GM08714 (cell line): ENCODE data around the gene MAPK7.

ENCODE experiments used
- H3K4me3 ChIP-seq: fragments of 200-500 bp; sonication (Bioruptor generic); 2 replicates; pipeline ENCODE4 v1.5.1; 2014; ENCODE audit warnings: mild to moderate bottlenecking, low read length, inconsistent platforms
- ZNF274 ChIP-seq: IDR thresholded peaks from 2 replicates; pipeline ENCODE4 v1.6.1; 2012; ENCODE audit warnings: mild to moderate bottlenecking, low read depth, low read length

The MAPK7 gene

DNA sequence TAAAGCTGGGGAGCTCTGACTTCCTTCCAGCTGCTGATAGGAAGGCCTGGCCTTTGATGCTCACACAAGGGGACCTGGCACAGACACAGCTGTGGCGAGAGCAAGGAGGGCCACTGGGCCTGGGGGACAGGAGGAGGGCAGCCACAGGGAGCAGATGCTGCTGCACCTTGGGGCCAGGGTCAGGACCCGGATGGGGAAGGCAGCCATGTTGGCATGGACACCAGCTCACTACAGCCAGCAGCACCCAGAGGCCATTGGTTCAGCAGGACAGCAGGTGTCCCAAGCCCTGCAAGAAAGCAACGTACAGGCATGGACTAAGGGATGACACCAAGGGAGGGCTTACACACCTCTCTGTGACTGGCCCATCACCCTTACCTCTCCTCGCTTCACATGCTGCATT is 24.7 kb downstream of the MAPK7 start:
- no peak overlapping the region for H3K4me3 ChIP-seq
- TF ChIP-seq ZNF274: no peak

DNA sequence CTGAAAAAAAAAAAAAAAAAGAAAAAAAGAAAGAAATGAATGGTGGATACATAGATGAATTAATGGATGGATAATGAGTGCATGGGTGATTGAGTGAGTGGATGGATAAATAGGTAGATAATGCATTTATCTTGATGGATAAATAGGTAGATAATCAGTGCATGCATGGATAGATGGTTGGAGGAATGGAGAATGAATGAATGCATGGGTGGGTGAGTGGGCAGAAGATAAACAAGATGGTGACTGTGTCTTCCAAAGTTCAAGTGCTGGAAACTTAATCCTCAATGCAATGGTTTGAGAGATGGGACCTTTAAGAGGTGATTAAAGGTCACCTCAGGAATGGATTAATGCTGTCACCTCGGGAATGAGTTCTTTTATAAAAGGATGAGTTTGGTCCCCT is 26.0 kb downstream of the MAPK7 start:
- TF ChIP-seq ZNF274: no peak
- H3K4me3 ChIP-seq: no peak overlapping the region

DNA sequence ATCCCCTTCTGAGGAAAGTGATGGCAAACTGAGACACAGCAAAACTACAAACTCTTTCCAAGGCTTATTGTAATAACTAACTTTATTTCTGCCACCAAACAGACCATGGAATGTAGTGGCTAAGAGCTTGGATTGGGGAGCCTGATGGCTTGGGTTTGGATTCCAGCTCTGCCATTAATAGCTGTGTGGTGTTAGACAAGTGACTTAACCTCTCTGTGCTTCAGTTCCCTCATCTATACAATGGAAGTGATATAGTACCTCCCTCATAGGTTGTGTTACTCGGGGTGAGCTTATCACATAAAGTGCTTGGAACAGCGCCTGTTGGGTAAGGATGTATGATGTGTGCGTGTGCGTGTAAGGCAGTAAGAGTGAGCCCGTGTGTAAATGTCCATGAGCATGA is 26.8 kb downstream of the MAPK7 start:
- H3K4me3 ChIP-seq: no peak overlapping the region
- TF ChIP-seq ZNF274: no peak

DNA sequence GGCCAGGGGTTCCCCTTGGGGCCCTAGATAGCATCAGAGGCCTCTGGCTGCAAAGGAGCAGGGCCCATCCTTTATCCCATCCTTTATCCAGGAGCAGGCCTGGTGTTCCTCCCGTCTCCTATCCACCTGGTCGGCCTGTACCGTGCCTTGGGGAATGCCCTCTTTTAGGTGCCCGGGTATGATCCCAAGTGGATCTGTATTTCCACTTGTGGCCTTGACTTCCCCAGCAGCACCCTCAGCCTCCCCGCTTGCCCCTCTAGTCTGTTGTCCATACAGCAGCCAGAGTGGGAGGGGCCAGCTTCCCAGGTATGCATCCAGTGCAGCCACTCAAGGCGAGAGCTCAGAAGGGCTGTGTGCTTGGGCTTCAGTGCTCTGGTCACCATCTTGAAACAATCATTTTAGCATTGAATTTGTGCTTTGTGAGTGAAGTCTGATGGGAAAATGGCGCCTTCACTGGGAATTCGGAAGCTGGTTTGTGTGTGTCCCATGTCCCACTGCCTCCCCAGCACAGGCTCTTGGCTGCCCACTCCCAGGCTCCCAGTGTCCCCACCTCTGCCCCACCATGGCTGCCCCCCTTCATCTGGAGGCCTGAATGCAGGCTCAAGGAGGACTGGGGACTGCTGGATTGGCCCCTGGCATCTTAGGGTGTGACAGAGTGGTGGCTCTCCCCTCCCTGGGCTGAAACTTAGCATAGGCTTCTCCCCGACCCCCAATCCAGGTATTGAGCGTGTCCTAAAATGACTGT is 29.5 kb downstream of the MAPK7 start:
- no peak for TF ChIP-seq ZNF274
- no peak overlapping the region for H3K4me3 ChIP-seq

DNA sequence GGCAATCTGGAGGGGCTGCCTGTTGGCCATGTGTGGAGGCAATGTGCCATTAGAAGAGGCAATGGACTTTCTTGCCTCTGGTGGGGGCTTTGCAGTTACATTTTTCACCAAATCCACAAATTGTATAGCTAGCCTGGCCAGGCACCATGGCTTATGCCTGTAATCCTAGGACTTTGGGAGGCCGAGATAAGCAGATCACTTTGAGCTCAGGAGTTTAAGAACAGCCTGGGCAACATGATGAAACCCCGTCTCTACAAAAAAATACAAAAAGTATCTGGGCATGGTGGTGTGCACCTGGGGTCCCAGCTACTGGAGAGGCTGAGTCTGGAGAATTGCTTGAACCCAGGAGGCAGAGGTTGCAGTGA is 30.0 kb downstream of the MAPK7 start:
- no peak for TF ChIP-seq ZNF274
- no peak overlapping the region for H3K4me3 ChIP-seq

DNA sequence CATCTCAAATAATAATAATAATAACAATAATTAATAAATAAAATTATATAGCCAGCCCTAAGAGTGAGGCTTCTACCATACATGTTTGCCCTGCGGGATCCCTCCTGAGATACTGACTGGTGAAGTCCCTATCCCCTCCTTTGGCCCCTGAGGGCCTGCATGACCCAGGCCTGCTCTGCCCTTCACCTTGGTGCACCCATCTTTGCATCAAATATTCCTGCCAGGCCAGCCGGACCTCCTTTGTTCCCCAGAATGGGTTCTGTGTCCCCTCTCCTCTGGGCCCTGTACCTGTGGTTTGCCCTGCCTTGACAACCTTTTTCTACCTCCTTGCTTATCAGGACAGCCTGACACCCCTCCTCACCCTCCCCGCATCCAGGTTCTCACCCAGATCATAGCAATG is 30.8 kb downstream of the MAPK7 start:
- no peak overlapping the region for H3K4me3 ChIP-seq
- TF ChIP-seq ZNF274: no peak

DNA sequence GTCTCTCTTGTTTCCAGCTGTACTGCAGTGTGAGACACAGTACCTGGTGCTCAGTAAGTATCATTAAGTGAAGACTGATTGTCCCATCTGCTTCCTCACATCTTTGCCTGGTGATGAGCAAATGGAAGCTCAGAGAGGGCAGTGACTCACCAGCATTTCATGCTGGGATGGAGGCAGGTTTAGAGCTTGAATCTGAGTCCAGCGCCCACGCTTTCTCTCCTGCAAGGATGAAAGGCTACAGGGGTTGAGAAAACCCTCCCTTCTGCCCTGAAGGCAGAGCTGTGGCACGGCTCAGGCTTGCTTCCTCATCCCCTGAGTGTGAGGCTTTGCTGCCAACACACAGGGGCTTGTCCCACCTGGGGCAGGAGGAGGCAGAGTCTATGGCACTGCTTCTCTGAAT is 31.2 kb downstream of the MAPK7 start:
- TF ChIP-seq ZNF274: no peak
- no peak overlapping the region for H3K4me3 ChIP-seq

DNA sequence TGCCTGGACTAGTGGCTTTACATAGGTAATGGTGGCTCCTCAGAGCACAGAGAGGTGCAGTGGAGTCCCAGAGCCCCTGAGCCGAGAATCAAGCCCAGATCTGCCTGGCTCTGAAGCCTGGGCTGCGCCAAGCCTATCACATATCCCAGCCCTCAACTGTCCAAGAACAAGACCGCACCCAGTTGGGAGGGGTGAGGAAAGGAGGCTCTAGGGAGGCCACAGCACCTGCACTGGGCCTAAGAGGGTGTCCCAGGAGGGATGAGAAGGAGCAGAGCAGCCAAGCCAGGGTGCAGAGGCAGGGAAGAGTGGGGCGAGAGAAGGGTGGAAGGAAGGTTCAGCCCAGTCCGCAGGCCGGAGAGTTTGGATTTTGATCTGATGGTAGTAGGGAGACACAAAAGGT is 31.8 kb downstream of the MAPK7 start:
- no peak for TF ChIP-seq ZNF274
- no peak overlapping the region for H3K4me3 ChIP-seq

DNA sequence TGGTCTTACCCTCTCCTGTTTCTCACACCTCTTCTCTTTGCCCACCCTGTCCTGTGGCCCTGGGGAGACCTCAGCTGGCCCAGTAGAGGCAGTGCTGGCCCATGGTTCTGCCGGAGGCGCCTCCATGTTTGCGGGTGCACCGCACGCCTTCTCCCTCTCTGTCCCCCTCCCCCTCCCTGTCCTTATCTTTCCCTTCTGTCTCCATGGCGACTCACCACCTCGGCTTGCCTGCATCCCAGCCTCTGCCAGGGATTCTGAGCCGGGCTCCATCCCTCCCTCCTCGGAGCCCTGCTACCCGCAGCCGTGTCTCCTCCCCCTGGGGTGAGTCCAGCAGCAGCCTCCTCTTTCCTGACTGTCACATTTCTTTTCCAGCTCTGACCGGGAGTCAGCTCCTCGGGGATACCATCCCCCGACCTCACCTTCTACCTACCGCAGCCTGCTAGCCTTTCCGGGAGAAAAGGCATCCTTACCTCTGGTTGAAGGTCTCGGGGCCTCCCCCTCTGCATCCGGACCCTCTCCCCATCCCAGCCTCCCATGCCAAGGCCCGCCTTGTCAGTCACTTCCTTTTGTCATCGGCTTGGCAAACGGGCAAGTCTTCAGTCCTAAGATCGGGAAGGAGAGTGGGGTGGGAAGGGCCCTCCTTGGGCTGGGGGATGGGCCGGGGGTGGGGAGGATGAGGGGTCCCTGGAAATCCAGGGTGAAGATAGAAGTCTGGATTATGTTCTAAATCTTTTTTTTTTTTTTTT is 32.8 kb downstream of the MAPK7 start, which contains the start of gene RNF112:
Gene RNF112 (plus strand): TSS at position 358 of the 746 bp plus-strand sequence. CDS start 177 bp downstream, at position 535.
- no peak within 1 kb of the TSS for H3K4me3 ChIP-seq
- TF ChIP-seq ZNF274: no peak

DNA sequence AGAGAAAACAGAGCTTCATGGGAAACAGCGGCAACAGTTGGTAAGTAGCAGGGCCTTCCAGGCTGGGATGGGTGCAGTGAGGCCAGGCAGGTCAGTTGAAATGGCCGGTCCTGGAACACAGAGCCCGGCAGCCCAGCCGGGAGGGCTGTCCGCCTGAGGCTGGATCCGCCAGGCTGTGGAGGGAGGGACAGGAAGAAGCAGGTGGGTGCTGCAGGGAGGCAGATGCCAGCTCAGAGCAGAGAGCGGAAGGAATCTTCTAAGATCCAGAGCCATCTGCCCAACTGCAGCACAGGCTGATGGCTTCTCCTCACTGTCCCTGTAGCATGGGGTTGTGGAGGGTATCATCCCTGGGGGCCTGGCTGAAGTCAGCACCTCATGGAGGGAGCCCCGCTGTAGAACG is 33.3 kb downstream of the MAPK7 start:
- no peak for TF ChIP-seq ZNF274
- H3K4me3 ChIP-seq: no peak overlapping the region

DNA sequence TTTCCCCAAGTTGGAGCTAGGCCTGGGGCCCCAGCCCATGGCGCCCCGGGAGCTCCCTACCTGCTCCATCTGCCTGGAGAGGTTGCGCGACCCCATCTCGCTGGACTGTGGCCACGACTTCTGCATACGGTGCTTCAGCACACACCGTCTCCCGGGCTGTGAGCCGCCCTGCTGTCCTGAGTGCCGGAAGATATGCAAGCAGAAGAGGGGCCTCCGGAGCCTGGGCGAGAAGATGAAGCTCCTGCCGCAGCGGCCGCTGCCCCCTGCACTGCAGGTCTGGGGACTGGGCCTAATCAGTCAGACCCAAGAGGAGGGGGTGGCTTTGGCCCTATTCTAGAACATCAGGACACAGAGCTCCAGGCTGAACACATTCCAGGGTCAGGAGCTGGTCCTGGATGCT is 34.2 kb downstream of the MAPK7 start:
- TF ChIP-seq ZNF274: no peak
- H3K4me3 ChIP-seq: no peak overlapping the region

DNA sequence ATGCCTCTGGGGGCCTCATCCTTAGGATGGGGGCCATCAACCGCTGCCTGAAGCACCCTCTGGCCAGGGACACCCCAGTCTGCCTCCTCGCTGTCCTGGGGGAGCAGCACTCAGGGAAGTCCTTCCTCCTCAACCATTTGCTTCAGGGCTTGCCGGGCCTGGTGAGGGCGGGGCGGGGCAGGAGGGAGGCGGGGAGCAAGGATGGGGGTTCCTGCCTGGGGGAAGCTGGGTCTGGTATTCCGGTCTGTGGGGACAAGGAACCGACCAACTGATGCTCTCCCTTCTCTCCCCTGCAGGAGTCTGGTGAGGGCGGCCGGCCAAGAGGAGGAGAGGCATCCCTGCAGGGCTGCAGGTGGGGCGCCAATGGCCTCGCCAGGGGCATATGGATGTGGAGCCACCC is 34.7 kb downstream of the MAPK7 start:
- TF ChIP-seq ZNF274: no peak
- H3K4me3 ChIP-seq: no peak overlapping the region

DNA sequence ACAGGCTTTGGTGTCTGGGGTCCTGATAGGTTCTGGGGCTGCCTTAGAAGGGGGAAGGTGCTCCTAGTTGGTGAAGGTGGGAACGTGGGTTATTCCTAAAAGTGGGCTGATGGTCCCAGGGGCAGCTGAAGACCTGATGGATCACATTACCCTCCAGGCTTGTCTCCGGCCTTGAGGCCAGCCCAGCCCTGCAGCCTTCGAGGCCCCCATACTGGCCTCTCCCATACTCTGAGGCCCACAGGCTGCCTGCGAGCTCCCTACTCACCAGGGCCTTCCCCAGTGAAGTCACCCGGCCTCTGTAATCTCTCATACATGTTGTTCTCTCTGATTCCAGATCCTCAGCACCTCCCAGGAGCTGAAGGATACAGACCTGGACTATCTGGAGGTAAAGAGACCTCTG is 35.5 kb downstream of the MAPK7 start:
- no peak for TF ChIP-seq ZNF274
- no peak overlapping the region for H3K4me3 ChIP-seq

DNA sequence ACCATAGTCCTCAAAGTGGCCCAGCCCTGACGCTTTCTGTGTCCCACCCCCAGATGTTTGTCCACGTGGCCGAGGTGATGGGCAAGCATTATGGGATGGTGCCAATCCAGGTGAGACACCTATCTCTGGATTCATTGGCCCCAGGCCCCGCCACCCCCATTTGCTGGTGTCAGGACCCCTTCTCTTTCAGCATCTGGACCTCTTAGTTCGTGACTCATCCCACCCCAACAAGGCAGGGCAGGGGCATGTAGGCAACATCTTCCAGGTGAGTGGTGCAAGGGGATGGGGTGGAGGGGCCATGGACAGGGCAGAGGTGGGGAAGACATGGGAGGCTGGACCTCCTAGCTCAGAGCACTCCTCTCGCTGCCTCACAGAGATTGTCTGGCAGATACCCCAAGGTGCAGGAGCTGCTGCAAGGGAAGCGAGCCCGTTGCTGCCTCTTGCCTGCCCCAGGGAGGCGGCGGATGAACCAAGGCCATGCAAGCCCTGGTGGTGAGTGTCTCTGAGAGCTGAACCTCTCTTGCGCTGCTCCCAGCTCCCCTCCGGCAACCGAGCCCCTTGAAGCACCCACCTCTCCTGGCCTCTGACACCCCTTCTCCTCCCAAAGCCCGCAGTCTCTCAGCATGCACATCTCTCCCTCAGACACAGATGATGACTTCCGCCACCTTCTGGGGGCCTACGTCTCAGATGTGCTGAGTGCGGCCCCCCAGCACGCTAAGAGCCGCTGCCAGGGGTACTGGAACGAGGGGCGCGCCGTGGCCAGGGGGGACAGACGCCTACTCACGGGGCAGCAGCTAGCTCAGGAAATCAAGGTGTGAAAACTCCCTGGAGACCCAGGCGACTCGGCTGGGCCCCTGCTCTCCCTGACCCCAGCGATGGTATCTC is 36.3 kb downstream of the MAPK7 start:
- TF ChIP-seq ZNF274: no peak
- H3K4me3 ChIP-seq: no peak overlapping the region
